DMS79 (cell line): ENCODE data around the gene NKAIN2.
"Not testable (repeated sequence)": the region's sequence is repeated elsewhere in the genome, so short reads cannot be mapped to it uniquely, and the experiment has no call there.

Experiments
- DNase-seq: peaks from one replicate; lab custom pipeline; 2025; lab: John Stamatoyannopoulos, UW

Gene NKAIN2

DNA sequence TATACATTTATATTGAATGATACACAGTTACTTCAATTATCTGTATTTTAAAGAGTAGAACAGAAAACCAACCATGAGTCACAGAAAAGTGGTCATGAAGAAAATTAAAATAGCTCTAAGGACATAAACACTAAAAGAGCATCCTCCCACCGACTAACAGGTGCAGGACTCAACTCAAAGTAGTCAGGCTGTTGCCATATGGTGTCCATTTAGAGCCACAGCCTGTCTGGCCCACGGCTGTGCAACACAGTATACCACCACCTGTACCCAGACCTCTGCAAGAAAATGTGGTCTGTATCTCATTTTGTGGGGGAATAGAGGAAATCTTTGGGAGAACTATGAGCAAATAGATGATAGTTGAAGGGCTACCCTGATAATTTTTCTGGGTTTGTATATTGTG is 708.8 kb downstream of the NKAIN2 start:
- no peak for DNase-seq

DNA sequence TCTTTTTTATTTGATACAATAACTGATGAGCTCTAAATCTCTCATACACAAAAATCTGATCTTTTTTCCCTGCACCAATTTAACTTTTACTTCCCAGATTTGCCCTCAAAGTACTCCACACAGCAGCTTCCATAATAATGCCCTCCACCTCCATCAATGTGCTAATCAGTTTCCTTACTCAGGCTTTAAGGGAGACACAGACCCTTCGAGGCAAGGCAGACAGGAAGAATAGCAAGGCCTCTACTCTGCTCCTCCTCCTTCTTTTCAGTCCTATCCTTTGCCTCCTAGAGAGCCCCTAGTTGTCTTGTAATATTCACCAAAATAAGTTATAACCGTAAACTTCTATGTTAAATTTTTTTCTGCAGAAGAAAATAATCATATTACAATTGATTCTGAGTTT is 713.7 kb downstream of the NKAIN2 start:
- no peak for DNase-seq

- no peak for DNase-seq
These were observed 716.8 kb downstream of the NKAIN2 start for GRCh38 chr6:124520514-124520913.

GRCh38 chr6:124522335-124522734 is 718.7 kb downstream of the NKAIN2 start:
- no peak for DNase-seq

- DNase-seq, result no peak
These were observed 721.0 kb downstream of the NKAIN2 start for GRCh38 chr6:124524491-124525200.

- DNase-seq, result no peak
These were observed 727.3 kb downstream of the NKAIN2 start for GRCh38 chr6:124530926-124531325.

GRCh38 chr6:124535299-124535698 is 731.6 kb downstream of the NKAIN2 start:
- no peak for DNase-seq

DNA sequence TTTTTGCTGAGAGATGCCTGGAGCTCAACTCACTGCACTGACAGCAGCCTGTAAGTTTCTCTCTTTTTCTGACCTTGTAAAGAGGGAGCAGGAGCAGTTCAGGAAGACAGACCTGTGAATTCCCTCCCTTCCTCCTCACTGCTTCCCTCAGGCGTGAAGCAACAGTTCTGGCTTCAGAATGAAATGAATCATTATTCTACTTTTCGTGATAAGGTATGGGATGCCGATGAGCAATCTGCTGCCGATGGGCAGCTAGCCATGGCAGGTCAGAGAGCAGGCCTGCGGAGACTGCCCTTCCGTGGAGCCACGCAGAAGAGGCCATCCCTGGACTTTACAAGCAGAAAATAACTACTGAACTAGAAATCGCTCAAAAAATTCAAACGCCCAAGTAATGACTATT is 732.1 kb downstream of the NKAIN2 start:
- DNase-seq, result no peak

DNA sequence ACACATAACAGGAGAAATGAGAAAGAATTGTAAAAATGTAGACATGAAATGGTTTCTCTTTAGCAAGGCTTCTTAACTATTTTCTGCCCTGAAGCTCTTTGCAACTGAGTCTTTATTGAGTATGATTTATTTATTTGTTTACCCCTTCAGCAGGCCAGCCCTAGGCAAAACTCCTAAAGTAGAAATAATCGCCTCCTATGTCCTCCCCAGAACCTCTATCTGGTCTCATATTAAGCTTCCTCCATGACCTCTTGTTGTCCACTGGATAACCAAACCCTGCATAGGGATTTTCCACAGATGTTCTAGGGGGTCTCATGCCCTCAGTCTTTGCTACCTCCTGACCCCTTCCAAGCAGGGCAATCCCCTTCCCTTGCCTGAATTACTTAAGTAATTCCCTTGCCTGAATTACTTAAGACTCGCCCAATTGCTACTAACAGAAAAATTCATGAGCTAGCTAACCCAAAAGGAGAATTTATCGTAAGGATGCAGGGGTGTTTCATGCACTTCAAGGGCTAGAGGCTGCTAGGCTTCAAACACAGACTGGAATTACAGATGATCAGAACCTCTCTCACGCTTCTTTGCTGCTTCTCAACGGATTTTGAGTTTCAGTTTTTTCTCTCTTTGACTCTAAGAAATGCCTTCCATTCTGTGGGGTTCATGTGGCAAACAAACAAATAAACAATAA is 732.6 kb downstream of the NKAIN2 start:
- no peak for DNase-seq

GRCh38 chr6:124536842-124537191 is 733.2 kb downstream of the NKAIN2 start:
- DNase-seq, result no peak

- no peak for DNase-seq
These were observed 735.4 kb downstream of the NKAIN2 start for GRCh38 chr6:124539096-124539495.

DNA sequence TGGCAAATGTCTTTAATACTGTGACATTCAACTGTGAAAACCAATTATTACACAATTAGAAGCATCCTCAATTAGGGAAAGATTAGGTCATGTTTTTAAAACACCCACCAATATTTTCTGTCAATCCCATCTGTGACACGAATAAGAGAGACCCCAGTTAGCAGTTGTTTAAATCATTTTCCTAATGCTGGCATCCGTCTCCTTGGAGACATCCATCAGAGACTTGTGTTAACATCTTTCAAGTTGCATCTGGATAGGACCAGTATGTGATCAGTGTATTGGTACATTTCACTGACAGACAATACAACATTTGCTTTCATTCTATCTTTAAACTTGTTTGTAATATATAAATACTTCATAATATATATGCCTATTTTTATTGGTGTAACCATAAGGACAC is 737.9 kb downstream of the NKAIN2 start:
- no peak for DNase-seq

GRCh38 chr6:124546601-124547000 is 742.9 kb downstream of the NKAIN2 start:
- DNase-seq, result no peak

GRCh38 chr6:124551711-124552233 is 748.1 kb downstream of the NKAIN2 start:
- no peak for DNase-seq

- no peak for DNase-seq
These were observed 754.2 kb downstream of the NKAIN2 start for GRCh38 chr6:124557873-124558272.

GRCh38 chr6:124560078-124560477 is 756.4 kb downstream of the NKAIN2 start:
- not testable (repeated sequence) for DNase-seq

GRCh38 chr6:124560873-124561567 is 757.4 kb downstream of the NKAIN2 start:
- no peak for DNase-seq

GRCh38 chr6:124561635-124562130 is 758.0 kb downstream of the NKAIN2 start:
- no peak for DNase-seq

DNA sequence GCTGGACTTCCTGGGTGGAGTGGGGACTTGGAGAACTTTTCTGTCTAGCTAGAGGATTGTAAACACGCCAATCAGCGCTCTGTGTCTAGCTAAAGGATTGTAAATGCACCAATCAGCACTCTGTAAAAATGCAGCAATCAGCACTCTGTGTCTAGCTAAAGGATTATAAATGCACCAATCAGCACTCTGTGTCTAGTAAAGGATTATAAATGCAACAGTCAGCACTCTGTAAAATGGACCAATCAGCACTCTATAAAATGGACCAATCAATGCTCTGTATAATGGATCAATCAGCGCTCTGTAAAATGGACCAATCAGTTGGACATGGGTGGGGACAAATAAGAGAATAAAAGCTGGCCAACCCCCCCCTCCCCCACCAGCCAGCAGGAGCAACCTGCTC is 760.5 kb downstream of the NKAIN2 start:
- not testable (repeated sequence) for DNase-seq

DNA sequence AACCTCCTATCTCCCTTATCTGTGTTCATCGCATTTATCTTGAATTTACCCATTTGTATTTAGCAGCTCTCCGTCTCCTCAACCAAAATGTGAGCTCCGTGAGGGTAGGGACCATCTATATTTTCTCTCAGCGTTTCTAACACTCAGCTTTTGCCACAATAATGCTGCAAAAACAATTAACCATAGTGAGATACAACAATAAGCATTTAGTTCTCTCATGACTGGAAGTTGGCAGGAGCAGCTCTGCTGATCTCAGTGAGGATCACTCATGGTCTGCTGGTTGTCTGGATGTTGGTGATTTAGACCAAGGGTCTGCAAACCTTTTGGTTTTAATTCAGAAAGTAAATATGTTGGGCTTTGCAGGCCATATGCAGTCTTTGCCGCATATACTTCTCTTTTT is 763.7 kb downstream of the NKAIN2 start:
- DNase-seq, result no peak

DNA sequence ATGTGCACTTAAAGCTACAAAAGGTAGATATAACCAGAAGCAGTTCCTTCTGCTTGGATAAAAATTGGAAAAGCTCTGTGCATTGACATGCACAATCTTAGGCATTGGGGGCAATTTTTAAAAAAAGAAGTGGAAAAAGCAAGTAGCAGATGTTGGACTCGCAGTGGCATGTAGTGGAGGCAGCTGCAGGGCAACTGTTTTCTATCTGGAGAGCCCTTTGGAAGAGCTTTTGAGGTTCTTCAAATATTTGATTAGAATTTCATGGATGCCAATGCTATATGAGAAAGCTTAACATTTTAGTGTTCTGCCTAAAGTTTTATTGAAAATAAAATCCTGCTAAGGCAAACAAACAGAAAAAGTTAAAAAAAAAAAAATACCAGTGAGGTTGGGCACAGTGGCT is 770.3 kb downstream of the NKAIN2 start:
- DNase-seq, result peak; percentile 58

DNA sequence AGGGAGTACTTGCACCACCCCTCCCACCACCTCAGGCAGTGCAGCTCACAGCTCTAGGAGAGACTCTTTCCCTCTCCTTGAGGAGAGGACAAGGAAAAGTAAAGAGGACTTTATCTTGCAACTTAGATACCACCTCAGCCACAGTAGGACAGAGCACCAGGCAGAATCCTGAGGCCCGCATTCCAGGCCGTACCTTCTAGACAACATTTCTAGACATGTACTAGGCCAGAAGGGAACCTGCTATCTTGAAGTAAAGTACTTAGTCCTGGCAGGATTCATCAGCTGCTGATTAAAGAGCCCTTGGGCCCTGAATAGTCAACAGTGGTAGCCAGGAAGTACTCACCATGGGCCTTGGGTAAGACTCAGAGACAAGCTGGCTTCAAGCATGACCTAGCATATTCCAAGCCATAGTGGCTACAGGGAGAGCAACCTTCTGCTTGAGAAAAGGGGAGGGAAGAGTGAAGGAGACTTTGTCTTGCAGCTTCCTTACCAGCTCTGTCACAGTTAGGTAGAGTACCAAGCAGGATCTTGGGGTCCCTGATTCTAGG is 774.1 kb downstream of the NKAIN2 start:
- no peak for DNase-seq

DNA sequence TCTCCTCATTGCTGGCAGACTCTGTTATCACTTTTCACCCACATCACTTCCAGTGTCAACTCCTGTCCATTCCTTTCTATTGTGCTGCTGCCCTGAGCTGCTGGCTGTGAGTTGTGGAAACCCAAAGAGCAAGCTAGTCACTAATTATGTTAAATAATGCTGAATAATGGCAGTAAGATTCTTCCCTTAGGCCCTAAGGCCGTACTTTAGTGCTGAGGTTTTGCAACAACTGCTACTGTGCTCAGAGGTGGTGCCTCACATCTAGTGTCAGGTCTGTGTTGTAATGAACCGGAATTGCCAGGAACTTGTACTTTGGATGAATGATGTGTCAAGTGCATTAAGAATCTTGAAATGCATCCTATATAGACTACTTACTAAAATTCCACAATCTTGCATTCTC is 786.3 kb downstream of the NKAIN2 start:
- no peak for DNase-seq
